G401.6 (cell line): Measurements from ENCODE around the gene SFXN5.

ENCODE experiments used
- FAIRE-seq: peaks from 2 replicates; lab custom pipeline; 2012; peaks lifted over from hg19 to GRCh38; lab: Jason Lieb, UNC

SFXN5 gene

GRCh38 chr2:73018188-73018825 lies 53.2 kb downstream of the SFXN5 start:
- no peak for FAIRE-seq

GRCh38 chr2:73013936-73014335 lies 57.6 kb downstream of the SFXN5 start:
- FAIRE-seq: no peak

GRCh38 chr2:73009177-73009839 lies 62.2 kb downstream of the SFXN5 start:
- FAIRE-seq: no peak

- no peak for FAIRE-seq
Observed at GRCh38 chr2:73008766-73009135, 62.8 kb downstream of the SFXN5 start.

GRCh38 chr2:73007991-73008765 lies 63.3 kb downstream of the SFXN5 start:
- FAIRE-seq: no peak

- no peak for FAIRE-seq
Observed at GRCh38 chr2:73006969-73007710, 64.4 kb downstream of the SFXN5 start.

- no peak for FAIRE-seq
Observed at GRCh38 chr2:73004889-73005596, 66.5 kb downstream of the SFXN5 start.

- no peak for FAIRE-seq
Observed at GRCh38 chr2:73004466-73004865, 67.0 kb downstream of the SFXN5 start.

GRCh38 chr2:73003027-73003426 lies 68.5 kb downstream of the SFXN5 start:
- no peak for FAIRE-seq

GRCh38 chr2:73000808-73001570 lies 70.5 kb downstream of the SFXN5 start:
- no peak for FAIRE-seq

- no peak for FAIRE-seq
Observed at GRCh38 chr2:72999729-73000725, 71.5 kb downstream of the SFXN5 start.

- FAIRE-seq: no peak
Observed at GRCh38 chr2:72998724-72999123, 72.8 kb downstream of the SFXN5 start.

GRCh38 chr2:72998234-72998651 lies 73.3 kb downstream of the SFXN5 start:
- no peak for FAIRE-seq

- no peak for FAIRE-seq
Observed at GRCh38 chr2:72996117-72996502, 75.4 kb downstream of the SFXN5 start.

GRCh38 chr2:72995430-72996116 lies 75.9 kb downstream of the SFXN5 start:
- FAIRE-seq: no peak

- no peak for FAIRE-seq
Observed at GRCh38 chr2:72994991-72995380, 76.5 kb downstream of the SFXN5 start.

GRCh38 chr2:72994282-72994990 lies 77.1 kb downstream of the SFXN5 start:
- FAIRE-seq: no peak

GRCh38 chr2:72993933-72994280 lies 77.6 kb downstream of the SFXN5 start:
- FAIRE-seq: no peak
